ENCODE measurements around the gene FAM117B.

Gene FAM117B

GRCh38 chr2:202749477-202749876 is 114.7 kb downstream of the FAM117B start:
- no peak overlapping the region for H3K27ac ChIP-seq (replicated peaks)
- no peak overlapping the region for H3K4me3 ChIP-seq (replicated peaks; ENCODE audit: insufficient read depth, low read length)
- no peak for TF ChIP-seq GABPA (IDR thresholded peaks at IDR 0.05; ENCODE audit: low read depth)
- no peak for TF ChIP-seq CTCF (IDR thresholded peaks at IDR 0.05; ENCODE audit: insufficient read depth, low read length)
- no peak for TF ChIP-seq POLR2AphosphoS5 (IDR thresholded peaks at IDR 0.05; ENCODE audit: low read depth)
- TF ChIP-seq SPI1 (IDR thresholded peaks at IDR 0.05; ENCODE audit: borderline replicate concordance, low read depth): no peak
- TF ChIP-seq, protein P1, sequence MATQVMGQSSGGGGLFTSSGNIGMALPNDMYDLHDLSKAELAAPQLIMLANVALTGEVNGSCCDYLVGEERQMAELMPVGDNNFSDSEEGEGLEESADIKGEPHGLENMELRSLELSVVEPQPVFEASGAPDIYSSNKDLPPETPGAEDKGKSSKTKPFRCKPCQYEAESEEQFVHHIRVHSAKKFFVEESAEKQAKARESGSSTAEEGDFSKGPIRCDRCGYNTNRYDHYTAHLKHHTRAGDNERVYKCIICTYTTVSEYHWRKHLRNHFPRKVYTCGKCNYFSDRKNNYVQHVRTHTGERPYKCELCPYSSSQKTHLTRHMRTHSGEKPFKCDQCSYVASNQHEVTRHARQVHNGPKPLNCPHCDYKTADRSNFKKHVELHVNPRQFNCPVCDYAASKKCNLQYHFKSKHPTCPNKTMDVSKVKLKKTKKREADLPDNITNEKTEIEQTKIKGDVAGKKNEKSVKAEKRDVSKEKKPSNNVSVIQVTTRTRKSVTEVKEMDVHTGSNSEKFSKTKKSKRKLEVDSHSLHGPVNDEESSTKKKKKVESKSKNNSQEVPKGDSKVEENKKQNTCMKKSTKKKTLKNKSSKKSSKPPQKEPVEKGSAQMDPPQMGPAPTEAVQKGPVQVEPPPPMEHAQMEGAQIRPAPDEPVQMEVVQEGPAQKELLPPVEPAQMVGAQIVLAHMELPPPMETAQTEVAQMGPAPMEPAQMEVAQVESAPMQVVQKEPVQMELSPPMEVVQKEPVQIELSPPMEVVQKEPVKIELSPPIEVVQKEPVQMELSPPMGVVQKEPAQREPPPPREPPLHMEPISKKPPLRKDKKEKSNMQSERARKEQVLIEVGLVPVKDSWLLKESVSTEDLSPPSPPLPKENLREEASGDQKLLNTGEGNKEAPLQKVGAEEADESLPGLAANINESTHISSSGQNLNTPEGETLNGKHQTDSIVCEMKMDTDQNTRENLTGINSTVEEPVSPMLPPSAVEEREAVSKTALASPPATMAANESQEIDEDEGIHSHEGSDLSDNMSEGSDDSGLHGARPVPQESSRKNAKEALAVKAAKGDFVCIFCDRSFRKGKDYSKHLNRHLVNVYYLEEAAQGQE (IDR thresholded peaks at IDR 0.05; ENCODE audit: insufficient replicate concordance, low read depth): no peak
- no peaks in the 10 kb centered on the region for H3K27me3 ChIP-seq (ENCODE audit: insufficient read depth, poor library complexity, severe bottlenecking)
- DNase-seq (ENCODE audit: low read depth in 1 of 2, low spot score in 1 of 2): no peak

- Histone ChIP-seq H3K27me3 (ENCODE audit: insufficient read depth, poor library complexity, severe bottlenecking) (no peaks in the 10 kb centered on the region), H3K27ac (replicated peaks) (no peak overlapping the region), H3K4me3 (replicated peaks; ENCODE audit: insufficient read depth, low read length) (no peak overlapping the region)
- no peak for TF ChIP-seq GABPA (IDR thresholded peaks at IDR 0.05; ENCODE audit: low read depth)
- no peak for TF ChIP-seq CTCF (IDR thresholded peaks at IDR 0.05; ENCODE audit: insufficient read depth, low read length)
- no peak for TF ChIP-seq SPI1 (IDR thresholded peaks at IDR 0.05; ENCODE audit: borderline replicate concordance, low read depth)
- no peak for TF ChIP-seq POLR2AphosphoS5 (IDR thresholded peaks at IDR 0.05; ENCODE audit: low read depth)
- TF ChIP-seq, protein P1 (IDR thresholded peaks at IDR 0.05; ENCODE audit: insufficient replicate concordance, low read depth): no peak
- DNase-seq (ENCODE audit: low read depth in 1 of 2, low spot score in 1 of 2): no peak
Observed at GRCh38 chr2:202750763-202751427, 116.1 kb downstream of the FAM117B start.

GRCh38 chr2:202752071-202752470 is 117.3 kb downstream of the FAM117B start:
- TF ChIP-seq SPI1 (IDR thresholded peaks at IDR 0.05; ENCODE audit: borderline replicate concordance, low read depth) (no peak), POLR2AphosphoS5 (IDR thresholded peaks at IDR 0.05; ENCODE audit: low read depth) (no peak), GABPA (IDR thresholded peaks at IDR 0.05; ENCODE audit: low read depth) (no peak), CTCF (IDR thresholded peaks at IDR 0.05; ENCODE audit: insufficient read depth, low read length) (no peak)
- TF ChIP-seq, protein P1 (IDR thresholded peaks at IDR 0.05; ENCODE audit: insufficient replicate concordance, low read depth): no peak
- Histone ChIP-seq H3K27me3 (ENCODE audit: insufficient read depth, poor library complexity, severe bottlenecking) (no peaks in the 10 kb centered on the region), H3K27ac (replicated peaks) (no peak overlapping the region), H3K4me3 (replicated peaks; ENCODE audit: insufficient read depth, low read length) (no peak overlapping the region)
- DNase-seq (ENCODE audit: low read depth in 1 of 2, low spot score in 1 of 2): no peak
